Stimulated activated naive CD8-positive, alpha-beta T cell treated with anti-CD3 and anti-CD28 coated beads, Interleukin-15, amount 100 ng/mL, for 72 hours (primary cell): Measurements from ENCODE around the gene MOG.

Source experiments
- ATAC-seq: fragments of 150-1000 bp; cut with Tn5 transposase; 2 replicates; pipeline ENCODE4 v1.10.0; 2021; ENCODE audit warnings: mild to moderate bottlenecking, moderate library complexity
- DNase-seq, 2 donors: peaks; one replicate each; pipeline ENCODE4 v3.0.0; 2021 to 2022
- H3K27ac Mint-ChIP-seq, 2 donors: one replicate each; pipeline ENCODE4 v1.8.0; 2022; ENCODE audit warnings: mild to moderate bottlenecking in 2 of 2, mixed read lengths in 2 of 2, moderate library complexity in 2 of 2
- H3K27me3 Mint-ChIP-seq: one replicate; pipeline ENCODE4 v1.8.0; 2022; ENCODE audit warnings: mixed read lengths
- H3K4me1 Mint-ChIP-seq: one replicate; pipeline ENCODE4 v1.8.0; 2022; ENCODE audit warnings: mild to moderate bottlenecking, mixed read lengths
- H3K4me3 Mint-ChIP-seq, 2 donors: one replicate each; pipeline ENCODE4 v1.8.0; 2022; ENCODE audit warnings: mild to moderate bottlenecking in 2 of 2, mixed read lengths in 2 of 2, moderate library complexity in 1 of 2
- H3K9me3 Mint-ChIP-seq, 2 donors: one replicate each; pipeline ENCODE4 v1.8.0; 2022; ENCODE audit warnings: mixed read lengths in 2 of 2

MOG gene

GRCh38 chr6:29680904-29681303 is 24.0 kb downstream of the MOG start, which contains the start of gene ZFP57:
Gene ZFP57, minus strand, starts transcription at chr6:29681152. Its CDS starts 4,149 bp downstream, at chr6:29677003.
- peak within 1 kb of the TSS; percentile 55 to 82 for H3K4me3 Mint-ChIP-seq
- no peak for ATAC-seq

GRCh38 chr6:29681811-29682210 is 24.9 kb downstream of the MOG start:
- no peak overlapping the region for H3K27ac Mint-ChIP-seq
- peaks cover 19% of the 10 kb centered on the region for H3K27me3 Mint-ChIP-seq
- H3K4me3 Mint-ChIP-seq, result no peak overlapping the region
- peaks cover 35% of the 10 kb centered on the region for H3K4me1 Mint-ChIP-seq
- no peak for DNase-seq
- no peak for ATAC-seq
- H3K9me3 Mint-ChIP-seq, result no peaks in the 10 kb centered on the region

More at GRCh38 chr6:29680904-29681303, 24.0 kb downstream of the MOG start, which contains the start of gene ZFP57:
- DNase-seq, result no peak
- H3K27me3 Mint-ChIP-seq, result peaks cover 19% of the 10 kb centered on the region
- H3K27ac Mint-ChIP-seq, result peak within 1 kb of the TSS; percentile 33 to 34
- H3K4me1 Mint-ChIP-seq, result peaks cover 39% of the 10 kb centered on the region
- H3K9me3 Mint-ChIP-seq, result no peaks in the 10 kb centered on the region

DNA sequence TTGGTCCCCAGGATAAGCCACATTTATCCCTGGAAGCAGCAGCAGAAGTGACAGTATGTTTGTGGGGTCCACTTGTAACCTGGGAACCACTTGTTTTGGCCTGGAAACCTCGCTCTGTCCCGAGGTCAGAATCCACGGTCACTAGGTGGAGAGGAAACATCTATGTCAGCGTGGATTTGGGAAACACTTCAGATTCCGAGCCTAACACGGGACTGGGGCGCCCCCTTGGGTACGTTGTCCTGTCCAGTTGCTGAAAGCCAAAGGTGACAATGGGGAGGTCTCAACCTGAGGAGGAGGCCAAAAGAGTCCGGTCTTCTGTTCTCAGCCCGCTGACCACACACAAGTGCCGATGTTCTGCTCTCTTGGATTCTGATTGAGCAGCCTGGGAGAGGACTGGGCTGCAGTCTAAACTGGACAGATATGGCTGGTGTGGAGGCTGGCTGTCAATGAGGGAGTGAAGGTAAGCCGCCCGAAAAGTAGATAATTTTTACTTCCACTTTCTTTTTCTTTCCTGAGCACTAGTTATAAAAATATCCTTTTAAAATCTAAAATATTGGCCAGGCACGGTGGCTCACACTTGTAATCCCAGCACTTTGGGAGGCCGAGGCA is 28.9 kb downstream of the MOG start:
- no peaks in the 10 kb centered on the region for H3K9me3 Mint-ChIP-seq
- no peak for DNase-seq
- H3K4me3 Mint-ChIP-seq, result no peak overlapping the region
- H3K4me1 Mint-ChIP-seq, result peaks cover 7% of the 10 kb centered on the region
- no peak for ATAC-seq
- H3K27ac Mint-ChIP-seq, result no peak overlapping the region
- peaks cover 4% of the 10 kb centered on the region for H3K27me3 Mint-ChIP-seq

DNA sequence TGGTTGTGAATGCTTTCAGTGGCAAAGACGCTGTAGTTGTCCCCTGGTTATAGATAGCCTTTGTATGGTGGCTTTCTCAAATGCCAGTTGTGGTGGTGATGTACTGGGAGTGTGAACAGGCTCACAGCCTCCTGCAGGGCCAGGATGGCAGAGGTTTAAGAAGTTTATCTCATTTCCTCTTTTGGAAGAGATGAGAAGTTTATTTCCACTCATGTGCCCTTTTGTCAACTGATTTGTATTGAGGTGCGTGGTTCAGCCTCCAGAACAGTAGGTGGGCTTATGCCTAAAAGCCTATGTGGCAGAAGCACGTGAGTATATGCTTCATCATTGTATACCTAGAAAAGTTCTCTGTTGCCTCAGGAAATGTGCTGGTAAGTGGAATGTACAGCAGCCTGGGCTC is 37.7 kb downstream of the MOG start:
- DNase-seq, result no peak
- H3K27ac Mint-ChIP-seq, result no peak overlapping the region
- ATAC-seq, result no peak
- H3K4me1 Mint-ChIP-seq, result no peaks in the 10 kb centered on the region
- H3K9me3 Mint-ChIP-seq, result peaks cover 3 to 12% of the 10 kb centered on the region in 2 donors
- H3K27me3 Mint-ChIP-seq, result peaks cover 8% of the 10 kb centered on the region
- no peak overlapping the region for H3K4me3 Mint-ChIP-seq

DNA sequence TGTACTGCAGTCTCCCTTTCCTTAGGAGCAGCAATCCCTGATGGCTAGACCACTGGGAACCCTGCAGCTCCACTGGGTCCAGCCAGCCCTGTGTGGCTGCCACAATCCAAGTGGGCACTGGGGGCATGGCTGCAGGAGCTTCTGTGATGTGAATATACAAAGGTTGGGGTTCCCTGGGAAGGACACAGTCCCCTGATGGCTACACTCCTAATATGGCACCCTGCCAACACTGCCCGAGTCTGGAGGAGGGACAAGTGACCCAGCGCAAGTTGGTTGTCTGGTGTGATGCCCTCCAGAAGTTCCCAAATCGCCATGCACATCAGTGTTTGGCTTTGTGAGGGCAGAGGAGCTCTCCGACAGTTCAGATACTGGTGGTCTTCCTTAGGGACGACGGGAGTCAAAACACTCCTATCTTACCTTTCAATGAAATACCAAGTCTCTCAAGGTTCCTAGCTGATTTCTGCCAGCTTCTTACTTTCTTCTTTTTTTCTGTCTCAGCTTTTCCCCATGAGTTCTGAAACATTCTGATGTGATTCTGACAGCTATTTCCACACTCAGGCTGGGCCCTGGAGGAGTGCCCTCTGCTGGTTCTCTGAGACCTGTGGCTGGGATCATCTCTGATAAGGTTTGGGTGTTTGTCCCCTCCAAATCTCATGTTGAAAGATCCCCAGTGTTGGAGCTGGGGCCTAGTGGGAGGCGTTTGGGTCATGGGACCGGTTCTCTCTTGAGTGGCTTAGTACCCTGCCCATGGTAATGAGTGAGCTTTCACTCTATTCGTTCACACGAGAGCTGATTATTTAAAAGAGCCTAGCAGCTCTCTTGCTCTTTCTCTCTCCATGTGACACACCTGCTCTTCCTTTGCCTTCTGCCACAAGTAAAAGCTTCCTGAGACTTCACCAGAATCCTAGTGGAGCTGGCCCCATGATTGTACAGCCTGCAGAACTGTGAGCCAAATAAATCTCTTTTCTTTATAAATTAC is 39.5 kb downstream of the MOG start:
- ATAC-seq, result no peak
- DNase-seq, result no peak
- H3K27ac Mint-ChIP-seq, result no peak overlapping the region
- H3K9me3 Mint-ChIP-seq, result peaks cover 3 to 12% of the 10 kb centered on the region in 2 donors
- H3K27me3 Mint-ChIP-seq, result peaks cover 8% of the 10 kb centered on the region
- no peaks in the 10 kb centered on the region for H3K4me1 Mint-ChIP-seq
- H3K4me3 Mint-ChIP-seq, result no peak overlapping the region

DNA sequence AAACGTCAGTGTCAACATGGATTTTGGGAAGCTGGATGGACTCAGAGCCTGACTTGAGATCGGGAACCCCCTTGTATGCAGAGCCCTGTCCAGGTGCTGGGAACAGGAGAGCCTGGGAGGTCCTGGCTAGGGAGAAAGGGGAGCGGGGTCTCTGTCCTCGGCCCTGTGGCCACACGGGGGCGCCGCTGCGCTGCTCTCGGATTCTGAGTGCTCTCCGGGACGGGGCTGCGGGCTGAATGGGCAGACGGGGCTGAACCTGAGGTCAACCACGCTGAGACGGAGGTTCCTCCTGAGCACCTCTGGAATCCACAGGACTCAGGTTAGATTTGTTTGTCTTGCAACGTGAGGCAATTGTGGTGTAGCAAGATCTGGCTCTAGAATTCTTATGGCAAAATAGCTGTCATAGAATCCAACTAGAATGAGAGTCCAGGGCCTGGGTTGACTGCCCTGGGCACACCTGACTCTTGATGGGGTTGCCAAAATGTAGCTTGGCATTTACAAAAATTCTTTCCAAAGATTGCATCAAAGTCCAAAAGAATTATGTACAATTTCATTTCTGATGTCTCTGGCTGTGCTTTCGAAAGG is 45.7 kb downstream of the MOG start:
- Mint-ChIP-seq H3K27ac (no peak overlapping the region), H3K4me3 (peak overlapping the region in 1 of 2 donors; percentile 44), H3K9me3 (no peaks in the 10 kb centered on the region), H3K4me1 (peaks cover 35% of the 10 kb centered on the region), H3K27me3 (peaks cover 17% of the 10 kb centered on the region)
- ATAC-seq (peak; percentile 94), DNase-seq (peak; percentile 75 to 76)

- H3K4me1 Mint-ChIP-seq, result peaks cover 65% of the 10 kb centered on the region
- no peak overlapping the region for H3K4me3 Mint-ChIP-seq
- DNase-seq (no peak), ATAC-seq (no peak)
- peaks cover 17% of the 10 kb centered on the region for H3K27me3 Mint-ChIP-seq
- H3K27ac Mint-ChIP-seq, result peak overlapping the region in 1 of 2 donors; percentile 30
- no peaks in the 10 kb centered on the region for H3K9me3 Mint-ChIP-seq
Measured at GRCh38 chr6:29705389-29706231, 48.7 kb downstream of the MOG start.

GRCh38 chr6:29708432-29709179 is 51.7 kb downstream of the MOG start:
- no peaks in the 10 kb centered on the region for H3K27me3 Mint-ChIP-seq
- peak; percentile 94 for ATAC-seq
- peak overlapping the region; percentile 75 to 77 for H3K4me3 Mint-ChIP-seq
- H3K27ac Mint-ChIP-seq, result peak overlapping the region; percentile 1 to 51
- DNase-seq, result peak; percentile 53 to 83
- peaks cover 81% of the 10 kb centered on the region for H3K4me1 Mint-ChIP-seq
- no peaks in the 10 kb centered on the region for H3K9me3 Mint-ChIP-seq

DNA sequence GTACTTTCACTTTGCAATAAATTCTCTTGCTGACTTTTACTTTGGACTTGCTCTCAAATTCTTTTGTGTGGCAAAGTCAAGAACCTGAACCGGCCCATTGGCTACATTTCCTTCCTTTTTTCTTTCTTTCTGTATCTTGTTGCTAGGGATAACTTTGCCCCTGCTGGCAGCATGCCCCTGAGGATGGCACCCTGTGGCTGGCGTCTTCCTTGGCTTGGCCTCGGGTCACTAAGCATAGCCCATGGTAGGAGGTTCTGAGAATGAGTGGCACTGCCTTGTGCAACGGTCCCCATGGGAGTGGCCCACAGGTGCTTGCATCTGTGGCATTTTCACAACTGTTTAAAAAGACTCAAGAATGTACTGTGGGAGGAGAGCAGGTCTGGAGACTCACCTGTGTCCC is 52.3 kb downstream of the MOG start:
- peak; percentile 36 for ATAC-seq
- Mint-ChIP-seq H3K27ac (peak overlapping the region in 1 of 2 donors; percentile 44), H3K4me1 (peaks cover 81% of the 10 kb centered on the region), H3K9me3 (no peaks in the 10 kb centered on the region), H3K27me3 (no peaks in the 10 kb centered on the region), H3K4me3 (peak overlapping the region; percentile 75 to 77)
- DNase-seq, result no peak

DNA sequence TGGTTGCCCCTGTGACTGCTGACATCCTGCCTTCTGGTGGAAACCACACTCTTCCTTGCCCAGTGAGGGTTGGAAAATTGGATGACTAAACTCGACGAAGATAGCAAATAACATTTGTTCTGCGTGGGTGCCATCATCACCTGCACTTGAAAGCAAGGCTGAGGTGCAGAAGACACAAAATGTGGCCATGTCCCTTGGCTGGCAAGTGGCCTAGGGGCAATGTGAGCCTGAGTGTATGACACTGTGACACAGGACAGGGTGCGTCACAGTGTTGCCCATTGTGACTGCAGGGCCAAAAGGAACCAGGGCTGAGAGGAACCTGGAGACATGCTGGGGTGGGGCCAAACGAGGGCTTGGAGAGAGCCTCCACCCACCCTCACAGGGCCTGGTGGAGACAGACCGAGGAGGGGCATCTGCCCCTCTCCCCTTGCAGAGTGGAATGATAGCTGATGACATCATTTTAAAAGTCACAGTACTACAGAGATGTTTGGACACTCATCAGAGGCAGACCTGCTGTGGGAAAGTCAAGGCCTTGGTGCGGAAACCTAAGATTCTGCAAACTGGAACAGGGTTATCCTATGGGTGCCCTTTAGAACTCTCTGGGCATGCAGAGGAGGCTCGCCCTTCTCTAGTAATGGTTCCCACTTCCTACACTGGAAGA is 53.5 kb downstream of the MOG start:
- Mint-ChIP-seq H3K9me3 (no peaks in the 10 kb centered on the region), H3K27me3 (no peaks in the 10 kb centered on the region), H3K27ac (no peak overlapping the region), H3K4me1 (peaks cover 77% of the 10 kb centered on the region), H3K4me3 (peak overlapping the region; percentile 27 to 51)
- DNase-seq, result no peak
- ATAC-seq, result no peak

- Mint-ChIP-seq H3K4me1 (peaks cover 33% of the 10 kb centered on the region), H3K9me3 (no peaks in the 10 kb centered on the region), H3K4me3 (no peak overlapping the region), H3K27ac (no peak overlapping the region), H3K27me3 (no peaks in the 10 kb centered on the region)
- ATAC-seq (no peak), DNase-seq (no peak)
Measured at GRCh38 chr6:29720863-29721262, 64.0 kb downstream of the MOG start.
